Upper lobe of left lung (tissue), 6 donors: ENCODE results near the gene HTR2B. TPM values are rescaled to one million over a fixed set of nuclear protein-coding genes. Genes with fewer than 3 reads are reported as not detected.

Source experiments
- ATAC-seq, 2 donors: fragments of 200-7000 bp; cut with Tn5 transposase; one replicate each; pipeline ENCODE4 v1.9.1; 2022; ENCODE audit warnings: mild to moderate bottlenecking in 2 of 2, moderate library complexity in 2 of 2; ENCODE audit not compliant: low FRiP score in 2 of 2
- DNase-seq, 2 donors: peaks; one replicate each; pipeline ENCODE4 v3.0.0-alpha.2; 2019 to 2020
- H3K27ac ChIP-seq, 4 donors: fragments of 200-600 bp; sonication (generic); one replicate each; pipeline ENCODE4 v1.5.1; 2016 to 2019
- H3K27me3 ChIP-seq, 4 donors: fragments of 200-600 bp; sonication (generic); one replicate each; pipeline ENCODE4 v1.5.1; 2017 to 2019
- H3K36me3 ChIP-seq, 4 donors: fragments of 200-600 bp; sonication (generic); one replicate each; pipeline ENCODE4 v1.5.1; 2016 to 2019
- H3K4me1 ChIP-seq, 4 donors: fragments of 200-600 bp; sonication (generic); one replicate each; pipeline ENCODE4 v1.5.1; 2018 to 2019
- H3K4me3 ChIP-seq, 4 donors: fragments of 200-600 bp; sonication (generic); one replicate each; pipeline ENCODE4 v1.5.1; 2017 to 2019; ENCODE audit warnings: mild to moderate bottlenecking in 2 of 4, moderate library complexity in 1 of 4
- H3K9me3 ChIP-seq, 4 donors: fragments of 200-600 bp; sonication (generic); one replicate each; pipeline ENCODE4 v1.5.1; 2018 to 2019
- CTCF ChIP-seq, 6 experiments: fragments of 450-650 bp in 4 of 6; fragments of 200-600 bp in 2 of 6; sonication (generic) in 2 of 6; IDR thresholded peaks; one replicate each; pipeline ENCODE4 v1.5.1; 2016 to 2019; ENCODE audit warnings: antibody characterized with exemption in 6 of 6
- EP300 ChIP-seq, 4 donors: sonication (generic); formaldehyde crosslinking; IDR thresholded peaks; one replicate each; pipeline ENCODE4 v1.5.1; 2017; ENCODE audit warnings: antibody characterized with exemption in 4 of 4, control low read depth in 2 of 4
- POLR2A ChIP-seq, 4 donors: fragments of 450-650 bp; IDR thresholded peaks; one replicate each; pipeline ENCODE4 v1.5.1; 2016 to 2017; ENCODE audit warnings: antibody characterized with exemption in 4 of 4, mild to moderate bottlenecking in 2 of 4
- POLR2AphosphoS5 ChIP-seq, 2 donors: sonication (generic); formaldehyde crosslinking; IDR thresholded peaks; one replicate each; pipeline ENCODE4 v1.5.1; 2017; ENCODE audit warnings: antibody characterized with exemption in 2 of 2
- WGBS, 2 donors: methylation state at CpG; one replicate each; pipeline ENCODE4 v1.1.5; 2017 to 2018; 5-methylcytosine and 5-hydroxymethylcytosine counted together
- total RNA-seq, 6 donors: library from RNA; depleted of rRNA in 4 of 6; stranded (reverse); fragments of >200 nt in 4 of 6; gene quantifications; one replicate each; pipeline versions ENCODE4 v1.1.0 to v1.2.1, GENCODE V29; 2016 to 2021
- donor health status: DM: no; HTN: no; CAD: no; lungs with moderate emphysema.
- donor health status: DM: no; HTN: yes; CAD: no; lungs with severe emphysema.

Gene HTR2B
- total RNA-seq, 6 donors from 2014 or later: 0.15 to 1.0 (median 0.37) TPM; not detected in 1

GRCh38 chr2:231161877-231162329 lies 37.1 kb upstream of the HTR2B start:
- 66 to 71% methylated on average over 2 of the region's 2 CpGs for WGBS, 2 donors

GRCh38 chr2:231161252-231161839 lies 36.5 kb upstream of the HTR2B start:
- no peak for ATAC-seq
- DNase-seq: no peak
- peaks cover 0 to 9% (median 4%) of the 10 kb centered on the region in 4 donors for H3K4me1 ChIP-seq
- H3K4me3 ChIP-seq: no peak overlapping the region
- H3K27me3 ChIP-seq: no peaks in the 10 kb centered on the region
- H3K9me3 ChIP-seq: no peaks in the 10 kb centered on the region
- peaks cover 4 to 46% (median 14%) of the 10 kb centered on the region in 4 donors for H3K36me3 ChIP-seq
- TF ChIP-seq CTCF (IDR thresholded peaks at IDR 0.05) (no peak), POLR2A (IDR thresholded peaks at IDR 0.05) (no peak), EP300 (IDR thresholded peaks at IDR 0.05) (no peak), POLR2AphosphoS5 (IDR thresholded peaks at IDR 0.05) (no peak)
- peak overlapping the region in 2 of 4 donors; percentile 42 to 52 for H3K27ac ChIP-seq
- 80 to 81% methylated on average over 7 of the region's 7 CpGs for WGBS, 2 donors

More at GRCh38 chr2:231161877-231162329, 37.1 kb upstream of the HTR2B start:
- Histone ChIP-seq H3K27ac (peak overlapping the region in 3 of 4 donors; percentile 42 to 59 (median 55)), H3K9me3 (no peaks in the 10 kb centered on the region), H3K4me1 (peaks cover 0 to 9% (median 4%) of the 10 kb centered on the region in 4 donors), H3K27me3 (no peaks in the 10 kb centered on the region), H3K4me3 (no peak overlapping the region), H3K36me3 (peaks cover 5 to 52% (median 19%) of the 10 kb centered on the region in 4 donors)
- no peak for TF ChIP-seq CTCF (IDR thresholded peaks at IDR 0.05)
- no peak for TF ChIP-seq POLR2A (IDR thresholded peaks at IDR 0.05)
- no peak for TF ChIP-seq POLR2AphosphoS5 (IDR thresholded peaks at IDR 0.05)
- TF ChIP-seq EP300 (IDR thresholded peaks at IDR 0.05): no peak
- peak in 1 of 2 donors; percentile 88 for ATAC-seq
- no peak for DNase-seq

GRCh38 chr2:231160701-231161100 lies 35.9 kb upstream of the HTR2B start:
- peak overlapping the region in 1 of 4 donors; percentile 52 for H3K27ac ChIP-seq
- peaks cover under 1 to 40% (median 7%) of the 10 kb centered on the region in 4 donors for H3K36me3 ChIP-seq
- ATAC-seq: no peak
- H3K4me1 ChIP-seq: peaks cover 0 to 9% (median 4%) of the 10 kb centered on the region in 4 donors
- 94 to 98% methylated on average over 5 of the region's 5 CpGs for WGBS, 2 donors
- TF ChIP-seq POLR2A (IDR thresholded peaks at IDR 0.05): no peak
- TF ChIP-seq EP300 (IDR thresholded peaks at IDR 0.05): no peak
- no peak for TF ChIP-seq POLR2AphosphoS5 (IDR thresholded peaks at IDR 0.05)
- no peak for TF ChIP-seq CTCF (IDR thresholded peaks at IDR 0.05)
- H3K27me3 ChIP-seq: no peaks in the 10 kb centered on the region
- no peak for DNase-seq
- no peak overlapping the region for H3K4me3 ChIP-seq
- H3K9me3 ChIP-seq: no peaks in the 10 kb centered on the region

GRCh38 chr2:231159306-231159705 lies 34.5 kb upstream of the HTR2B start:
- ATAC-seq (no peak), DNase-seq (no peak)
- no peaks in the 10 kb centered on the region for H3K9me3 ChIP-seq
- H3K36me3 ChIP-seq: peaks cover 0 to 36% (median 4%) of the 10 kb centered on the region in 4 donors
- H3K4me3 ChIP-seq: no peak overlapping the region
- TF ChIP-seq POLR2A (IDR thresholded peaks at IDR 0.05) (no peak), EP300 (IDR thresholded peaks at IDR 0.05) (no peak), CTCF (IDR thresholded peaks at IDR 0.05) (no peak), POLR2AphosphoS5 (IDR thresholded peaks at IDR 0.05) (no peak)
- peak overlapping the region in 1 of 4 donors; percentile 7 for H3K27ac ChIP-seq
- H3K27me3 ChIP-seq: no peaks in the 10 kb centered on the region
- peaks cover 0 to 9% (median 4%) of the 10 kb centered on the region in 4 donors for H3K4me1 ChIP-seq
